ENCODE results near the gene SCARB1.

The SCARB1 gene

DNA sequence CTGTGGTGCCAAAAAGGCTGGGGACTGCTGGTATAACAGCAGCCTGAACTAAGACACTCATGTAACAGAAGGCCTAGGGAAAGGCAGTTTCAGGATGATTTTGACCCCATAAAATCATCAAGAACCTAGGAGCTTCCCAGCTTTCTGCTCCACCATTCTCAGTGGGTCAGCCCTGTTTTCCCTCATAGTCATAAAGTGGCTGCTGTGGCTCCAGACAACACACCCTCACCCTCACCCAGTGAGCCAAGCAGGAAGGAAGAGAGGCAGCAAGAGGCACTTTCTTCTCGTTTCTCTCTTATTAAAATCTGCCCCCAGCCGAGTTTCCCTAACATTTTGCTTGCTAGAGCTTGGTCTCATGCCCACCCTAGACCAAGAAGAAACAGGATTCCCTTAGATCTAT lies 131.8 kb downstream of the SCARB1 start:
- Histone ChIP-seq H3K9me2 (ENCODE audit: low read depth, low read length) (no peaks in the 10 kb centered on the region), H3K27me3 (ENCODE audit: insufficient read depth, low read length) (peaks cover 13% of the 10 kb centered on the region; the same call in 1 of the 2 replicates), H3K4me2 (ENCODE audit: low read length) (no peak overlapping the region), H3K9ac (ENCODE audit: low read length) (no peak overlapping the region), H3K4me3 (ENCODE audit: low read depth, low read length, poor library complexity, severe bottlenecking) (no peak overlapping the region), H2AFZ (ENCODE audit: low read length) (no peak overlapping the region), H3K4me1 (ENCODE audit: insufficient read depth, low read length, severe bottlenecking) (no peaks in the 10 kb centered on the region), H3K27ac (ENCODE audit: low read depth, low read length, poor library complexity, severe bottlenecking) (no peak overlapping the region), H4K20me1 (ENCODE audit: insufficient read depth, low read length) (no peaks in the 10 kb centered on the region), H3K36me3 (ENCODE audit: insufficient read depth, low read length) (no peaks in the 10 kb centered on the region; the same call in 1 of the 2 replicates), H3K9me3 (ENCODE audit: low read length) (no peaks in the 10 kb centered on the region), H3K79me2 (ENCODE audit: insufficient read depth, low read length) (no peaks in the 10 kb centered on the region), H3F3A (ENCODE audit: insufficient read depth, low read length) (no peaks in the 10 kb centered on the region)
- TF ChIP-seq, protein P1, sequence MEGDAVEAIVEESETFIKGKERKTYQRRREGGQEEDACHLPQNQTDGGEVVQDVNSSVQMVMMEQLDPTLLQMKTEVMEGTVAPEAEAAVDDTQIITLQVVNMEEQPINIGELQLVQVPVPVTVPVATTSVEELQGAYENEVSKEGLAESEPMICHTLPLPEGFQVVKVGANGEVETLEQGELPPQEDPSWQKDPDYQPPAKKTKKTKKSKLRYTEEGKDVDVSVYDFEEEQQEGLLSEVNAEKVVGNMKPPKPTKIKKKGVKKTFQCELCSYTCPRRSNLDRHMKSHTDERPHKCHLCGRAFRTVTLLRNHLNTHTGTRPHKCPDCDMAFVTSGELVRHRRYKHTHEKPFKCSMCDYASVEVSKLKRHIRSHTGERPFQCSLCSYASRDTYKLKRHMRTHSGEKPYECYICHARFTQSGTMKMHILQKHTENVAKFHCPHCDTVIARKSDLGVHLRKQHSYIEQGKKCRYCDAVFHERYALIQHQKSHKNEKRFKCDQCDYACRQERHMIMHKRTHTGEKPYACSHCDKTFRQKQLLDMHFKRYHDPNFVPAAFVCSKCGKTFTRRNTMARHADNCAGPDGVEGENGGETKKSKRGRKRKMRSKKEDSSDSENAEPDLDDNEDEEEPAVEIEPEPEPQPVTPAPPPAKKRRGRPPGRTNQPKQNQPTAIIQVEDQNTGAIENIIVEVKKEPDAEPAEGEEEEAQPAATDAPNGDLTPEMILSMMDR (IDR thresholded peaks at IDR 0.05; ENCODE audit: low read length) = no peak
- no peak for TF ChIP-seq EZH2 (IDR thresholded peaks at IDR 0.05; ENCODE audit: borderline replicate concordance, low read length)

DNA sequence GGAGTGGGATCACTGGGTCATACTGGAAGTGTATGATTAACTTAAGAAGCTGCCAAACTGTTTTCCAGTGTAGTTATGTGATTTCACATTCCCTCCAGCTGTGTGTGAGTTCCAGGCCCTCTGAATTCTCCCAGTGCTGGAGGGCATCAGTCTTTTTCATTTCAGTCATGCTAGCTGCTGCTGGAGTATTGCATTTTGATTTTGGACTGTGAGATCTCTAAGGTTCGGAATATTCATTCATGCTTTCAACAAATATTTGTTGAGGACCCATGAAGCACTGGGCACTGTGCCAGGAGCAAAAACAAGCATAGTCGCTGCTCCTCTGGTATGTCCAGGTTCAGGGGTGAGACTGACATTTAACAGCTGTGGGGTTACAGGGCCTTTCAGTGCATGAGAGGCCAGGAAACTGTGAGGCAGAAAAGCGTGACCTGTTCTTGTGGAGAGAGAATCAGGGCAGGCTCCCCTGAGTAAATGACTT lies 133.2 kb downstream of the SCARB1 start:
- Histone ChIP-seq H3K4me1 (ENCODE audit: insufficient read depth, low read length, severe bottlenecking) (no peaks in the 10 kb centered on the region), H3K4me3 (ENCODE audit: low read depth, low read length, poor library complexity, severe bottlenecking) (no peak overlapping the region), H3K9ac (ENCODE audit: low read length) (no peak overlapping the region), H3F3A (ENCODE audit: insufficient read depth, low read length) (no peaks in the 10 kb centered on the region), H3K4me2 (ENCODE audit: low read length) (no peak overlapping the region), H3K27ac (ENCODE audit: low read depth, low read length, poor library complexity, severe bottlenecking) (no peak overlapping the region), H4K20me1 (ENCODE audit: insufficient read depth, low read length) (no peaks in the 10 kb centered on the region), H2AFZ (ENCODE audit: low read length) (no peak overlapping the region), H3K9me3 (ENCODE audit: low read length) (no peaks in the 10 kb centered on the region), H3K27me3 (ENCODE audit: insufficient read depth, low read length) (peaks cover 13% of the 10 kb centered on the region; the same call in 1 of the 2 replicates), H3K9me2 (ENCODE audit: low read depth, low read length) (no peaks in the 10 kb centered on the region), H3K79me2 (ENCODE audit: insufficient read depth, low read length) (no peaks in the 10 kb centered on the region), H3K36me3 (ENCODE audit: insufficient read depth, low read length) (no peaks in the 10 kb centered on the region; the same call in 1 of the 2 replicates)
- TF ChIP-seq, protein P1 (IDR thresholded peaks at IDR 0.05; ENCODE audit: low read length) = no peak
- no peak for TF ChIP-seq EZH2 (IDR thresholded peaks at IDR 0.05; ENCODE audit: borderline replicate concordance, low read length)

DNA sequence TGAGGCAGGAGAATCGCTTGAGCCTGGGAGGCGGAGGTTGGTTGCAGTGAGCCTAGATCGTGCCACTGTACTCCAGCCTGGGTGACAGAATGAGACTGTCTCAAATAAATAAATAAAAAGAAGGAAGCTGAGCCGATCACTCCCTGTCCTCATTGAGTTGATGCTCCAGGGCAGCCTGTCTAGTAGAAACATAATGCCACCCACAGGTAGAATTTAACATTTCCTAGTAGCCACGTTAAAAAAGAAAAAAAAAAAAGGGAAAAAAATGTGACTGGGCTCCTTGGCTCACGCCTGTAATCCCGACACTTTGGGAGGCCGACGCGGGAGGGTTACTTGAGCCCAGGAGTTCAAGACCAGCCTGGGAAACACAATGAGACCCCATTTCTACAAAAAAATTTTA lies 135.7 kb downstream of the SCARB1 start:
- Histone ChIP-seq H3K36me3 (ENCODE audit: insufficient read depth, low read length) (no peaks in the 10 kb centered on the region; the same call in 1 of the 2 replicates), H3K9ac (ENCODE audit: low read length) (no peak overlapping the region), H3K9me2 (ENCODE audit: low read depth, low read length) (no peaks in the 10 kb centered on the region), H3K27ac (ENCODE audit: low read depth, low read length, poor library complexity, severe bottlenecking) (no peak overlapping the region), H3K4me1 (ENCODE audit: insufficient read depth, low read length, severe bottlenecking) (no peaks in the 10 kb centered on the region), H3K79me2 (ENCODE audit: insufficient read depth, low read length) (no peaks in the 10 kb centered on the region), H3K9me3 (ENCODE audit: low read length) (no peaks in the 10 kb centered on the region), H2AFZ (ENCODE audit: low read length) (no peak overlapping the region), H4K20me1 (ENCODE audit: insufficient read depth, low read length) (no peaks in the 10 kb centered on the region), H3K27me3 (ENCODE audit: insufficient read depth, low read length) (peaks cover 9% of the 10 kb centered on the region; the same call in 1 of the 2 replicates), H3K4me2 (ENCODE audit: low read length) (no peak overlapping the region), H3K4me3 (ENCODE audit: low read depth, low read length, poor library complexity, severe bottlenecking) (no peak overlapping the region), H3F3A (ENCODE audit: insufficient read depth, low read length) (no peaks in the 10 kb centered on the region)
- TF ChIP-seq, protein P1 (IDR thresholded peaks at IDR 0.05; ENCODE audit: low read length) = no peak
- TF ChIP-seq EZH2 (IDR thresholded peaks at IDR 0.05; ENCODE audit: borderline replicate concordance, low read length) = no peak
